ENCODE results near the gene SNX32.

SNX32 gene

GRCh38 chr11:65854161-65854592 lies 20.4 kb downstream of the SNX32 start:
- no peaks in the 10 kb centered on the region for H3K27me3 ChIP-seq (replicated peaks; ENCODE audit: insufficient read depth, low read length)
- H4K20me1 ChIP-seq (ENCODE audit: insufficient read depth, low read length): peaks cover 28% of the 10 kb centered on the region
- no peak overlapping the region for H3K4me3 ChIP-seq (ENCODE audit: low read length)
- no peak for DNase-seq
- H3K36me3 ChIP-seq (replicated peaks; ENCODE audit: insufficient read depth, low read length): peaks cover 24% of the 10 kb centered on the region
- H3K79me2 ChIP-seq (ENCODE audit: low read length): peaks cover 39% of the 10 kb centered on the region
- H3K9ac ChIP-seq (ENCODE audit: low read length): no peak overlapping the region
- H3K27ac ChIP-seq (ENCODE audit: low read length): no peak overlapping the region
- 0 out of 2 replicates have a peak, but pooled peaks cover 8% of the 10 kb centered on the region for H3K4me1 ChIP-seq (ENCODE audit: low read length)
- H2AFZ ChIP-seq (ENCODE audit: low read length): no peak overlapping the region
- H3K9me3 ChIP-seq (replicated peaks; ENCODE audit: insufficient read depth, low read length): no peaks in the 10 kb centered on the region
- TF ChIP-seq CTCF (IDR thresholded peaks at IDR 0.05; ENCODE audit: low read length) (no peak), EZH2phosphoT487 (IDR thresholded peaks at IDR 0.05; ENCODE audit: low read length) (no peak), EZH2 (optimal IDR thresholded peaks at IDR 0.05; ENCODE audit: low read depth, low read length) (no peak)
- H3K9me2 ChIP-seq (replicated peaks; ENCODE audit: insufficient read depth, low read length): no peaks in the 10 kb centered on the region
- H3K4me2 ChIP-seq (ENCODE audit: low read depth, low read length): no peak overlapping the region
- H3F3A ChIP-seq (ENCODE audit: insufficient read depth, low read length): peaks cover 40% of the 10 kb centered on the region

- H3K9me3 ChIP-seq (replicated peaks; ENCODE audit: insufficient read depth, low read length): no peaks in the 10 kb centered on the region
- DNase-seq: no peak
- H3K9me2 ChIP-seq (replicated peaks; ENCODE audit: insufficient read depth, low read length): no peaks in the 10 kb centered on the region
- no peak overlapping the region for H2AFZ ChIP-seq (ENCODE audit: low read length)
- H3F3A ChIP-seq (ENCODE audit: insufficient read depth, low read length): peaks cover 50% of the 10 kb centered on the region
- H3K36me3 ChIP-seq (replicated peaks; ENCODE audit: insufficient read depth, low read length): peaks cover 24% of the 10 kb centered on the region
- H3K4me1 ChIP-seq (ENCODE audit: low read length): 0 out of 2 replicates have a peak, but pooled peaks cover 8% of the 10 kb centered on the region
- H3K27me3 ChIP-seq (replicated peaks; ENCODE audit: insufficient read depth, low read length): no peaks in the 10 kb centered on the region
- H3K4me2 ChIP-seq (ENCODE audit: low read depth, low read length): no peak overlapping the region
- TF ChIP-seq EZH2 (optimal IDR thresholded peaks at IDR 0.05; ENCODE audit: low read depth, low read length): no peak
- no peak for TF ChIP-seq CTCF (IDR thresholded peaks at IDR 0.05; ENCODE audit: low read length)
- no peak for TF ChIP-seq EZH2phosphoT487 (IDR thresholded peaks at IDR 0.05; ENCODE audit: low read length)
- peaks cover 28% of the 10 kb centered on the region for H4K20me1 ChIP-seq (ENCODE audit: insufficient read depth, low read length)
- H3K9ac ChIP-seq (ENCODE audit: low read length): no peak overlapping the region
- H3K4me3 ChIP-seq (ENCODE audit: low read length): no peak overlapping the region
- H3K79me2 ChIP-seq (ENCODE audit: low read length): peaks cover 39% of the 10 kb centered on the region
- H3K27ac ChIP-seq (ENCODE audit: low read length): no peak overlapping the region
Measured at GRCh38 chr11:65854852-65855837, 21.4 kb downstream of the SNX32 start.

GRCh38 chr11:65855927-65856363 lies 22.2 kb downstream of the SNX32 start:
- H3F3A ChIP-seq (ENCODE audit: insufficient read depth, low read length): peaks cover 58% of the 10 kb centered on the region
- H3K9ac ChIP-seq (ENCODE audit: low read length): no peak overlapping the region
- peak overlapping the region; percentile 76; the same call in 1 of the 2 replicates for H3K4me2 ChIP-seq (ENCODE audit: low read depth, low read length)
- H3K9me2 ChIP-seq (replicated peaks; ENCODE audit: insufficient read depth, low read length): no peaks in the 10 kb centered on the region
- no peak for DNase-seq
- TF ChIP-seq EZH2 (optimal IDR thresholded peaks at IDR 0.05; ENCODE audit: low read depth, low read length) (no peak), CTCF (IDR thresholded peaks at IDR 0.05; ENCODE audit: low read length) (no peak), EZH2phosphoT487 (IDR thresholded peaks at IDR 0.05; ENCODE audit: low read length) (no peak)
- H3K4me1 ChIP-seq (ENCODE audit: low read length): 0 out of 2 replicates have a peak, but pooled peaks cover 8% of the 10 kb centered on the region
- no peak overlapping the region for H2AFZ ChIP-seq (ENCODE audit: low read length)
- H3K9me3 ChIP-seq (replicated peaks; ENCODE audit: insufficient read depth, low read length): no peaks in the 10 kb centered on the region
- peaks cover 28% of the 10 kb centered on the region for H4K20me1 ChIP-seq (ENCODE audit: insufficient read depth, low read length)
- peaks cover 24% of the 10 kb centered on the region for H3K36me3 ChIP-seq (replicated peaks; ENCODE audit: insufficient read depth, low read length)
- H3K4me3 ChIP-seq (ENCODE audit: low read length): no peak overlapping the region
- no peaks in the 10 kb centered on the region for H3K27me3 ChIP-seq (replicated peaks; ENCODE audit: insufficient read depth, low read length)
- peaks cover 44% of the 10 kb centered on the region for H3K79me2 ChIP-seq (ENCODE audit: low read length)
- H3K27ac ChIP-seq (ENCODE audit: low read length): no peak overlapping the region
